Upper lobe of left lung (tissue), 4 donors: ENCODE data around the gene NINJ2.

Experiments
- CTCF ChIP-seq, 6 experiments: fragments of 450-650 bp in 4 of 6; fragments of 200-600 bp in 2 of 6; sonication (generic) in 2 of 6; IDR thresholded peaks; one replicate each; pipeline ENCODE4 v1.5.1; 2016 to 2019; ENCODE audit warnings: antibody characterized with exemption in 6 of 6
- POLR2A ChIP-seq, 4 donors: fragments of 450-650 bp; IDR thresholded peaks; one replicate each; pipeline ENCODE4 v1.5.1; 2016 to 2017; ENCODE audit warnings: antibody characterized with exemption in 4 of 4, mild to moderate bottlenecking in 2 of 4
- POLR2AphosphoS5 ChIP-seq, 2 donors: sonication (generic); formaldehyde crosslinking; IDR thresholded peaks; one replicate each; pipeline ENCODE4 v1.5.1; 2017; ENCODE audit warnings: antibody characterized with exemption in 2 of 2

GRCh38 chr12:668090-668481 is 4.8 kb upstream of the NINJ2 start:
- TF ChIP-seq CTCF (IDR thresholded peaks at IDR 0.05): no peak
- TF ChIP-seq POLR2A (IDR thresholded peaks at IDR 0.05): no peak
- TF ChIP-seq POLR2AphosphoS5 (IDR thresholded peaks at IDR 0.05): no peak
